Measurements from ENCODE around the gene IL1RAP. TPM values are rescaled to one million over a fixed set of nuclear protein-coding genes. Genes with fewer than 3 reads are reported as not detected.
"Not testable (repeated sequence)": the region's sequence is repeated elsewhere in the genome, so short reads cannot be mapped to it uniquely, and the experiment has no call there.

IL1RAP gene
- total and polyA plus RNA-seq, 2 experiments from 2014 or later: 14.6 to 46.5 TPM

DNA sequence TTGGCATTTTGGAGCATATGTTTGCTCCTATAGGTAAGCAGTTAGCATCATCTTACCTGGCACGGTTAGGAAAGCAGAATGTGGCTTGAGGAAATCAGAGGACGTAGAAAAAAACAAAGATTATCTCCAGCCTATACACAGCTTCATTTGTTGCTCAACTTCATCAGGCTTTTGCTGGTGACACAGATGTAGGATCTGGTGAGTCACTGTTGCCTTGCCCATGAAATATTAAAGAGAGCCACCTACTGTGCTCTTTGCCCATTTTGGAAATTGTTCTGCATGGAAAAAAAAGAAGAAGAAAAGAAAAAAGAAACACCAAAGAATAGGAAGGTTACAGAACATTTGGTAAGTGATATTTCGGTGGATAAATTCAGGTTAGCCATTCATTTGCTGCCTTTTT is 3.8 kb downstream of the IL1RAP start:
- Histone ChIP-seq H3K36me3 (replicated peaks; ENCODE audit: insufficient read depth, low read depth) (no peaks in the 10 kb centered on the region), H3K4me1 (ENCODE audit: insufficient read depth) (peaks cover 6% of the 10 kb centered on the region), H3K79me2 (peaks cover 47% of the 10 kb centered on the region), H3K27me3 (no peaks in the 10 kb centered on the region), H3K27ac (no peak overlapping the region), H3K4me2 (peak overlapping the region; percentile 19), H3K9me3 (ENCODE audit: low read depth) (no peaks in the 10 kb centered on the region), H3K4me3 (no peak overlapping the region), H3K9me2 (replicated peaks; ENCODE audit: insufficient read depth) (no peaks in the 10 kb centered on the region), H2AFZ (no peak overlapping the region), H4K20me1 (ENCODE audit: insufficient read depth, poor library complexity, severe bottlenecking) (no peaks in the 10 kb centered on the region)
- TF ChIP-seq EZH2 (IDR thresholded peaks at IDR 0.05; ENCODE audit: borderline replicate concordance) (no peak), EZH2phosphoT487 (IDR thresholded peaks at IDR 0.05; ENCODE audit: low read depth, severe bottlenecking, unreplicated experiment) (no peak), CTCF (IDR thresholded peaks at IDR 0.05; ENCODE audit: poor library complexity) (no peak)
- DNase-seq (ENCODE audit: low spot score): peak; percentile 25
- 71% methylated on average over 3 of the region's 3 CpGs for WGBS (ENCODE audit: low lambda C conversion rate, missing lambda C conversion rate)

DNA sequence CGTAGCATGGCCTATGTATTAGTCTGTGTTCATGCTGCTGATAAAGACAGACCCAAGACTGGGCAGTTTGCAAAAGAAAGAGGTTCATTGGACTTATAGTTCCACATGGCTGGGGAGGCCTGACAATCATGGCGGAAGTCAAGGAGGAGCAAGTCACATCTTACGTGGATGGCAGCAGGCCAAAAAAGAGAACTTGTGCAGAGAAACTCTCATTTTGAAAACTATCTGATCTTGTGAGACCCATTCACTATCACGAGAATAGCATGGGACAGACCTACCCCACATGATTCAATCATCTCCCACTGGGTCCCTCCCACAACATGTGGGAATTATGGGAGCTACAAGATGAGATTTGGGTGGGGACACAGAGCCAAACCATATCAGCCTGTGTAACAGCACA is 4.6 kb downstream of the IL1RAP start:
- H4K20me1 ChIP-seq (ENCODE audit: insufficient read depth, poor library complexity, severe bottlenecking); H3K4me3 ChIP-seq; H3K9me2 ChIP-seq (replicated peaks; ENCODE audit: insufficient read depth); H3K4me2 ChIP-seq; H2AFZ ChIP-seq; DNase-seq (ENCODE audit: low spot score); H3K4me1 ChIP-seq (ENCODE audit: insufficient read depth); H3K36me3 ChIP-seq (replicated peaks; ENCODE audit: insufficient read depth, low read depth); H3K27me3 ChIP-seq; H3K9me3 ChIP-seq (ENCODE audit: low read depth); H3K27ac ChIP-seq: not testable (repeated sequence)
- 94% methylated on average over 4 of the region's 4 CpGs for WGBS (ENCODE audit: low lambda C conversion rate, missing lambda C conversion rate)
- H3K79me2 ChIP-seq: peaks cover 50% of the 10 kb centered on the region

- no peaks in the 10 kb centered on the region for H3K9me3 ChIP-seq (ENCODE audit: low read depth)
- H3K79me2 ChIP-seq: peaks cover 61% of the 10 kb centered on the region
- no peak for TF ChIP-seq EZH2 (IDR thresholded peaks at IDR 0.05; ENCODE audit: borderline replicate concordance)
- H3K4me1 ChIP-seq (ENCODE audit: insufficient read depth): peaks cover 6% of the 10 kb centered on the region
- no peak overlapping the region for H3K4me2 ChIP-seq
- H4K20me1 ChIP-seq (ENCODE audit: insufficient read depth, poor library complexity, severe bottlenecking): no peaks in the 10 kb centered on the region
- DNase-seq (ENCODE audit: low spot score): no peak
- no peak overlapping the region for H2AFZ ChIP-seq
- H3K27ac ChIP-seq: no peak overlapping the region
- WGBS (ENCODE audit: low lambda C conversion rate, missing lambda C conversion rate): 39% methylated on average over 1 of the region's 1 CpG
- no peaks in the 10 kb centered on the region for H3K27me3 ChIP-seq
- H3K4me3 ChIP-seq: no peak overlapping the region
- H3K36me3 ChIP-seq (replicated peaks; ENCODE audit: insufficient read depth, low read depth): no peaks in the 10 kb centered on the region
- no peaks in the 10 kb centered on the region for H3K9me2 ChIP-seq (replicated peaks; ENCODE audit: insufficient read depth)
These were observed 6.0 kb downstream of the IL1RAP start for GRCh38 chr3:190519886-190520285.

DNA sequence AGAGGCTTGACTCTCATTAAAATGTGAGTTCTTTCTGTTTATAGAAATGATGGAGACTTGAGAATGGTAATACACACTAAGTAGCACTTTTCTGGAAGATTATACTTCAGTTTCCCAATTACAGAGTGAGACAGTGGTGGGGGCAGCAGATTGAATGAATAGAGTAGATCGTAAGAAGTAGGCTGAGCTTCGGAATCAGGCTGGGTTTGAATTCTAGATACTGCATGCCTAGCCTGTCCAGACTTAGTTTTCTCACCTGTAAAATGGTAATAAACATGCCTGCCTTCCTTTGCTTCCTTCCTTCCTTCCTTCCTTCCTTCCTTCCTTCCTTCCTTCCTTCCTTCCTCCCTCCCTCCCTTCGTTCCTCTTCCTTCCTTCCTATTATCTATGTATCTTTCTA is 8.1 kb downstream of the IL1RAP start:
- Histone ChIP-seq H3K36me3 (replicated peaks; ENCODE audit: insufficient read depth, low read depth) (no peaks in the 10 kb centered on the region), H3K9me2 (replicated peaks; ENCODE audit: insufficient read depth) (no peaks in the 10 kb centered on the region), H3K9me3 (ENCODE audit: low read depth) (no peaks in the 10 kb centered on the region), H2AFZ (no peak overlapping the region), H3K27me3 (no peaks in the 10 kb centered on the region), H4K20me1 (ENCODE audit: insufficient read depth, poor library complexity, severe bottlenecking) (no peaks in the 10 kb centered on the region), H3K4me3 (no peak overlapping the region), H3K4me1 (ENCODE audit: insufficient read depth) (peaks cover 2% of the 10 kb centered on the region), H3K79me2 (peaks cover 53% of the 10 kb centered on the region), H3K4me2 (no peak overlapping the region), H3K27ac (no peak overlapping the region)
- DNase-seq (ENCODE audit: low spot score): no peak
- 81% methylated on average over 3 of the region's 3 CpGs for WGBS (ENCODE audit: low lambda C conversion rate, missing lambda C conversion rate)
- no peak for TF ChIP-seq CTCF (IDR thresholded peaks at IDR 0.05; ENCODE audit: poor library complexity)
- no peak for TF ChIP-seq EZH2 (IDR thresholded peaks at IDR 0.05; ENCODE audit: borderline replicate concordance)
- TF ChIP-seq EZH2phosphoT487 (IDR thresholded peaks at IDR 0.05; ENCODE audit: low read depth, severe bottlenecking, unreplicated experiment): no peak

Measured in hepatocyte (in vitro differentiated cells).